BJ (cell line): ENCODE data around the gene TOX2. TPM values are rescaled to one million over a fixed set of nuclear protein-coding genes. Genes with fewer than 3 reads are reported as not detected.

ENCODE experiments used
- CTCF ChIA-PET: fragments of 350-600 bp; formaldehyde crosslinking; extraction: SDS; loops from one replicate; lab custom pipeline; 2021; ENCODE audit warnings: antibody characterized with exemption, inconsistent platforms; lab: Yijun Ruan, JAX
- POLR2A ChIA-PET: fragments of 300-600 bp; sonication (Branson Sonifier 250); formaldehyde crosslinking; extraction: SDS; loops from one replicate; lab custom pipeline; 2021; ENCODE audit warnings: antibody characterized with exemption; lab: Charles Lee
- DNase-seq: peaks from one replicate; pipeline ENCODE4 v3.0.0-alpha.2; 2011; ENCODE audit warnings: low read depth
- H3K27me3 ChIP-seq: 2 replicates; pipeline ENCODE4 v1.6.0; 2011; ENCODE audit warnings: low read length; ENCODE audit not compliant: control insufficient read depth, insufficient read depth
- H3K36me3 ChIP-seq: 2 replicates; pipeline ENCODE4 v1.5.1; 2011; ENCODE audit warnings: low read length; ENCODE audit not compliant: control insufficient read depth, insufficient read depth
- H3K4me3 ChIP-seq: 2 replicates; pipeline ENCODE4 v1.5.1; 2011; ENCODE audit warnings: low read depth, mild to moderate bottlenecking, control low read depth, low read length
- polyA plus RNA-seq: library from polyadenylated mRNA; depleted of rRNA; stranded (reverse); fragments of >200 nt; gene quantifications from 2 replicates; pipeline ENCODE4 v1.2.3, GENCODE V29; 2011
- TF ChIP-seq, protein P1 (sequence below): IDR thresholded peaks from 2 replicates; pipeline ENCODE4 v1.5.1; 2011; ENCODE audit warnings: low read depth, mild to moderate bottlenecking, control low read depth, inconsistent platforms, low read length, moderate library complexity; ENCODE audit not compliant: insufficient read depth

The TOX2 gene
- polyA plus RNA-seq, 1 experiment, result 7.6 TPM

DNA sequence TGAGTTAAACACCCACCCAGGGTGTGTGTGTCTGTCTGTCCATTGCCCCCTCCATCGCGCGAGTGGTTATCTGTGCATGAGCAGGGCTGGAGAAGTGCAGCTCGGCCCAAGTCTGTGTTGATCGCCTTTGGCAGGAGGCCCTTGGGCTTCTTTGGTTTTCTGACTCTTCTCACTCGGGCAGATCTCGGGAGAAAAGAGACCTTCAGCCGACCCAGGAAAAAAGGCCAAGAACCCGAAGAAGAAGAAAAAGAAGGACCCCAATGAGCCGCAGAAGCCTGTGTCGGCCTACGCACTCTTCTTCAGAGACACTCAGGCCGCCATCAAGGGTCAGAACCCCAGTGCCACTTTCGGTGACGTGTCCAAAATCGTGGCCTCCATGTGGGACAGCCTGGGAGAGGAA is 139.5 kb downstream of the TOX2 start:
- POLR2A ChIA-PET, result no interaction called here
- CTCF ChIA-PET, result no interaction called here
- Histone ChIP-seq H3K36me3 (peaks cover 1% of the 10 kb centered on the region), H3K27me3 (no peaks in the 10 kb centered on the region), H3K4me3 (no peak overlapping the region)
- TF ChIP-seq, protein P1, sequence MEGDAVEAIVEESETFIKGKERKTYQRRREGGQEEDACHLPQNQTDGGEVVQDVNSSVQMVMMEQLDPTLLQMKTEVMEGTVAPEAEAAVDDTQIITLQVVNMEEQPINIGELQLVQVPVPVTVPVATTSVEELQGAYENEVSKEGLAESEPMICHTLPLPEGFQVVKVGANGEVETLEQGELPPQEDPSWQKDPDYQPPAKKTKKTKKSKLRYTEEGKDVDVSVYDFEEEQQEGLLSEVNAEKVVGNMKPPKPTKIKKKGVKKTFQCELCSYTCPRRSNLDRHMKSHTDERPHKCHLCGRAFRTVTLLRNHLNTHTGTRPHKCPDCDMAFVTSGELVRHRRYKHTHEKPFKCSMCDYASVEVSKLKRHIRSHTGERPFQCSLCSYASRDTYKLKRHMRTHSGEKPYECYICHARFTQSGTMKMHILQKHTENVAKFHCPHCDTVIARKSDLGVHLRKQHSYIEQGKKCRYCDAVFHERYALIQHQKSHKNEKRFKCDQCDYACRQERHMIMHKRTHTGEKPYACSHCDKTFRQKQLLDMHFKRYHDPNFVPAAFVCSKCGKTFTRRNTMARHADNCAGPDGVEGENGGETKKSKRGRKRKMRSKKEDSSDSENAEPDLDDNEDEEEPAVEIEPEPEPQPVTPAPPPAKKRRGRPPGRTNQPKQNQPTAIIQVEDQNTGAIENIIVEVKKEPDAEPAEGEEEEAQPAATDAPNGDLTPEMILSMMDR, result no peak
- DNase-seq, result no peak

DNA sequence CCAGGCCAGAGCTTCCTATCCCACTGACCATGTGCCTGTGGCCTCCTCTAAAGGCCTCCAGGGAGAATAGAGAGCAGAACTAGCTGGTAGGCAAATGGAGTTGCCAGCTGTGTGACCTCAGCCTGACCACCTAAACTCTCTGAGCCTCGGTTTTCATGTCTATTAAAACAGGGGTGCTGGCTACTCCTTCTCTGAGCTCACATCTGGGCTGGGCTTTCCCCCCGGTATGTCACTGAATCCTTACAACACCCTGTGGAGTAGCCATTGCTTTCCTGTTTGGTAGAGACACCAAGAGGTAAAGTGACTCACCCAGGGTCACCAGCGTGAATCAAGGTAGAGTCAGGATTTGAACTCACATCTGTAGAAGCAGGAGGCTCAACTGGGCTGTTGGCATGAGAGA is 140.2 kb downstream of the TOX2 start:
- ChIA-PET CTCF (no interaction called here), POLR2A (no interaction called here)
- H3K36me3 ChIP-seq, result peaks cover 1% of the 10 kb centered on the region
- TF ChIP-seq, protein P1, result no peak
- H3K4me3 ChIP-seq, result no peak overlapping the region
- H3K27me3 ChIP-seq, result no peaks in the 10 kb centered on the region
- DNase-seq, result no peak

DNA sequence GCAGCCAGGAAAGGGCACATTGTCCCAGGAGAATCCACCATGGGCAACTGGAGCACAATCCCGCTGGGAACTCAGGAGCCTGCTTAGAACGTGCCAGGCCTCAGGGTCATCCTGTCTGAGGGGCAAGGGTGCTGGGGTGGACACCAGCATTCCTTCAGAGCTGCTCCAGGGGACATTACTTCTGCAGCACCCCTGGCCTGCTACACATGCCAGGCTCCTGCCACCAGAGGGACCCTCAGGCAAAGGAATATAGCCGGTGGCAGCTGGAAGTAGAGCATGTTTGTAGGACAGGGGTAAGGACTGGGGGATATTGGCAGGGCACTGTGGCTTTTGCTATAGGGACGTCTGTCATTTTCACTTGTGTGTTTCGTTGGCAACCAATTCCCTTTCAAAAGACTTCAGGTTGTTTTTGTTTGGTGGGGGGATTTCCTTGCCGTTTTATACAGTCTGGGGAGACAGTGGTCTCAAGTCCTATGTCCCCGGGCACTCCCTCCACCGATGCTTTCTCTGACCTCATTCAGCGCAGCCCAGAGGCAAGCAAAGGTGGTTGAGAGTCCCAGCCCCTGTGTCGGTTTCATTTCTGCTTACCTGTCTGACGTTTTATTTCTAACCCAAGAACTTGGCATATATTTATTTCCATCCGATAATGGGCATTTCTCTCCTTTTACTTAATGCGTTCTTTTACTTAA is 141.5 kb downstream of the TOX2 start:
- DNase-seq, result no peak
- ChIA-PET CTCF (interaction anchor here (0.8 kb wide), 1 partner anchor 9 kb away, joined by 3 read pairs; no protein-coding TSS in a partner anchor), POLR2A (no interaction called here)

DNA sequence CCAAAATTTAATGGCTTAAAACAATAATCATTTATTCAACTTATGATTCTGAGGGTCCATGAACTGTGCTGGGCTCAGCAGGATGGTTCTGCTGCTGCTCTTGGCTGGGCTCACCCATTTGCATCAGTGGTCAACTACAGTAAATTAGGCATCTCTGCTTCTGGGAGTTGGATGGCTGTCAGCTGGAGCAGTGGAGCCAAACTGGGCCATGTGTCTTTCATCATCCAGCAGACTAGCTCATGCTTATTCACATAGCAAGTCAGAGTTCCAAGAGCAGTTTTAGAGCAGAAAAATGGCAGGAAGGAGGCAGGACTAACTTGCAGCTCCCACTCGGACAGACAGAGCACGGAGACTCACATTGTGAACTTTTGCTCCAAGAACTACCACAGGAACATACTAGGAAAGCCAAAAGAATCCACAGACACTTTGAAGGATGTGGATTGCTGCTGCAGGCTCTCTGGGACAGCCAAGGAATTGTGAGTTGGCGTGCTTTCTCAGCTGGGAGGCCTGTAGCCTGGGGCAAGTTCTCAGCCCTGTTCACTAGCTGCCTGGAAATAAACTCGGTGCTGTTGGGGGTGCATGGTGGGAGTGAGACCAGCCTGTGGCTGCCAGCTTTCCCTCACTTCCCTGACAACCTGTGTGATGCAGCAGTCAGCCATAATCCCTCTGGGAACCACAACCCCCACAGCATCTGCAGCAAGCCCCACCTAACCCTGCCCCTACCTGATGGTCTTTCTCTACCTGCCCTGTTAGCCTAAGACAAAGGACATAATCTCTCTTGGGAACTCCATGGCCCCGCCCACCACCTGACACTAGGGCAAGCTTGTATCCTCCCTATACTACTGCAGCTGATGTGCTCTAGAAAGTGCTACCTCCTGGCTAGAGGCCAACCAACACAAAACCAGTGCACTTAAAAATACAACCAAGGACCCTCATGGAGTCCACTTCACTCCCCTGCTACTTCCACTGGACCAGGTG is 143.3 kb downstream of the TOX2 start:
- DNase-seq, result no peak
- Histone ChIP-seq H3K27me3 (no peaks in the 10 kb centered on the region), H3K4me3 (no peak overlapping the region), H3K36me3 (peaks cover 1% of the 10 kb centered on the region)
- CTCF ChIA-PET, result interaction anchor here (1.0 kb wide), 1 partner anchor 24 kb away, joined by 3 read pairs; no protein-coding TSS in a partner anchor
- POLR2A ChIA-PET, result no interaction called here
- TF ChIP-seq, protein P1, result no peak

More for the DNA sequence above, 141.5 kb downstream of the TOX2 start:
- H3K36me3 ChIP-seq, result peaks cover 1% of the 10 kb centered on the region
- TF ChIP-seq, protein P1, result peak; percentile 37; the same call in 1 of the 2 replicates
- H3K27me3 ChIP-seq, result no peaks in the 10 kb centered on the region
- no peak overlapping the region for H3K4me3 ChIP-seq
